SK-N-SH treated with all-trans-retinoic acid at 6 μM for 48 hours (cell line): ENCODE measurements around the gene SPECC1L.

ENCODE experiments used
- ARNTL ChIP-seq: fragments of 450-650 bp; formaldehyde crosslinking; IDR thresholded peaks from 2 replicates; pipeline ENCODE4 v1.5.0; 2020; ENCODE audit warnings: low read depth, mild to moderate bottlenecking, moderate library complexity, borderline replicate concordance
- BACH2 ChIP-seq: fragments of 250-450 bp; sonication (Bioruptor Pico); IDR thresholded peaks from 2 replicates; pipeline ENCODE4 v1.9.0; 2021; ENCODE audit warnings: mild to moderate bottlenecking, borderline replicate concordance
- CREB5 ChIP-seq: fragments of 250-450 bp; sonication (Bioruptor Pico); IDR thresholded peaks from 2 replicates; pipeline ENCODE4 v1.5.1; 2020; ENCODE audit warnings: low read depth, mild to moderate bottlenecking, moderate library complexity
- CSRNP3 ChIP-seq: fragments of 250-450 bp; sonication (Bioruptor Pico); IDR thresholded peaks from 2 replicates; pipeline ENCODE4 v1.5.1; 2021; ENCODE audit warnings: mild to moderate bottlenecking, moderate library complexity
- GLIS3 ChIP-seq: fragments of 250-450 bp; sonication (Bioruptor Pico); IDR thresholded peaks from 2 replicates; pipeline ENCODE4 v1.5.0; 2020; ENCODE audit warnings: mild to moderate bottlenecking, moderate library complexity
- OSR1 ChIP-seq: fragments of 250-450 bp; sonication (Bioruptor Pico); IDR thresholded peaks from 2 replicates; pipeline ENCODE4 v1.8.0; 2022; ENCODE audit warnings: moderate library complexity, mild to moderate bottlenecking, inconsistent platforms
- PATZ1 ChIP-seq: fragments of 250-450 bp; sonication (Bioruptor Pico); IDR thresholded peaks from 2 replicates; pipeline ENCODE4 v1.8.0; 2020; ENCODE audit warnings: mild to moderate bottlenecking, moderate library complexity, borderline replicate concordance
- RARB ChIP-seq: fragments of 250-450 bp; sonication (Bioruptor Pico); IDR thresholded peaks from 2 replicates; pipeline ENCODE4 v1.8.0; 2021; ENCODE audit warnings: mild to moderate bottlenecking, moderate library complexity
- SNAI2 ChIP-seq: fragments of 250-450 bp; sonication (Bioruptor Pico); IDR thresholded peaks from 2 replicates; pipeline ENCODE4 v1.5.0; 2020; ENCODE audit warnings: mild to moderate bottlenecking, moderate library complexity
- ZFP30 ChIP-seq: fragments of 450-650 bp; formaldehyde crosslinking; IDR thresholded peaks from 2 replicates; pipeline ENCODE4 v1.5.0; 2022; ENCODE audit warnings: mild to moderate bottlenecking, moderate library complexity
- ZNF8 ChIP-seq: fragments of 450-650 bp; formaldehyde crosslinking; IDR thresholded peaks from 2 replicates; pipeline ENCODE4 v1.5.0; 2020; ENCODE audit warnings: mild to moderate bottlenecking, moderate library complexity

GRCh38 chr22:24341627-24342026, 71.0 kb downstream of the SPECC1L start:
- TF ChIP-seq ARNTL (no peak), GLIS3 (CRISPR knock-in tag) (no peak), CREB5 (CRISPR knock-in tag) (no peak), PATZ1 (CRISPR knock-in tag) (no peak), OSR1 (CRISPR knock-in tag) (no peak), SNAI2 (CRISPR knock-in tag) (no peak), BACH2 (no peak), ZFP30 (CRISPR knock-in tag) (no peak), RARB (CRISPR knock-in tag) (no peak), CSRNP3 (CRISPR knock-in tag) (no peak), ZNF8 (CRISPR knock-in tag) (no peak)
